ACC112 (cell line): ENCODE data around the gene ASXL2.

Experiments used
- H2AFZ ChIP-seq: fragments of 200-600 bp; sonication (generic); one replicate; pipeline ENCODE4 v1.6.0; 2017; ENCODE audit warnings: antibody characterized with exemption, low read length; ENCODE audit not compliant: unreplicated experiment
- H3K27ac ChIP-seq: fragments of 200-600 bp; sonication (generic); 2 replicates; pipeline ENCODE4 v1.5.1; 2014; ENCODE audit warnings: low read depth, mild to moderate bottlenecking, antibody characterized with exemption, low read length, moderate library complexity
- H3K27me3 ChIP-seq: fragments of 200-600 bp; sonication (generic); 2 replicates; pipeline ENCODE4 v1.6.1; 2014; ENCODE audit warnings: mild to moderate bottlenecking, antibody characterized with exemption, low read length, moderate library complexity, mixed read lengths; ENCODE audit not compliant: insufficient read depth
- H3K36me3 ChIP-seq: fragments of 200-600 bp; sonication (generic); 2 replicates; pipeline ENCODE4 v1.6.1; 2016; ENCODE audit warnings: mild to moderate bottlenecking, antibody characterized with exemption, low read length, moderate library complexity, mixed read lengths; ENCODE audit not compliant: insufficient read depth
- H3K4me1 ChIP-seq: fragments of 200-600 bp; sonication (generic); one replicate; pipeline ENCODE4 v1.6.1; 2016; ENCODE audit warnings: low read length, mixed read lengths; ENCODE audit not compliant: insufficient read depth, unreplicated experiment, control insufficient read depth
- H3K4me3 ChIP-seq: fragments of 200-600 bp; sonication (generic); 2 replicates; pipeline ENCODE4 v1.5.1; 2014; ENCODE audit warnings: mild to moderate bottlenecking, low read depth, low read length
- H3K79me2 ChIP-seq: fragments of 200-600 bp; sonication (generic); one replicate; pipeline ENCODE4 v1.6.0; 2016; ENCODE audit warnings: low read length; ENCODE audit not compliant: control insufficient read depth, unreplicated experiment, insufficient read depth

ASXL2 gene

GRCh38 chr2:25692737-25693445 is 185.4 kb downstream of the ASXL2 start:
- Histone ChIP-seq H3K27ac (no peak overlapping the region), H2AFZ (no peak overlapping the region), H3K27me3 (no peaks in the 10 kb centered on the region), H3K4me1 (peaks cover 11% of the 10 kb centered on the region), H3K36me3 (no peaks in the 10 kb centered on the region), H3K79me2 (no peaks in the 10 kb centered on the region), H3K4me3 (no peak overlapping the region)

- Histone ChIP-seq H3K79me2 (no peaks in the 10 kb centered on the region), H3K36me3 (no peaks in the 10 kb centered on the region), H3K4me3 (no peak overlapping the region), H3K27me3 (no peaks in the 10 kb centered on the region), H3K27ac (no peak overlapping the region), H3K4me1 (peaks cover 9% of the 10 kb centered on the region), H2AFZ (no peak overlapping the region)
Observed at GRCh38 chr2:25692143-25692542, 186.1 kb downstream of the ASXL2 start.

GRCh38 chr2:25690058-25690457 is 188.2 kb downstream of the ASXL2 start:
- Histone ChIP-seq H3K4me3 (no peak overlapping the region), H3K79me2 (no peaks in the 10 kb centered on the region), H3K27ac (no peak overlapping the region), H3K27me3 (no peaks in the 10 kb centered on the region), H3K4me1 (peaks cover 9% of the 10 kb centered on the region), H2AFZ (no peak overlapping the region), H3K36me3 (no peaks in the 10 kb centered on the region)

GRCh38 chr2:25688236-25688635 is 190.1 kb downstream of the ASXL2 start:
- no peak overlapping the region for H3K4me3 ChIP-seq
- no peaks in the 10 kb centered on the region for H3K36me3 ChIP-seq
- no peaks in the 10 kb centered on the region for H3K79me2 ChIP-seq
- no peak overlapping the region for H3K27ac ChIP-seq
- H3K27me3 ChIP-seq, result no peaks in the 10 kb centered on the region
- H2AFZ ChIP-seq, result no peak overlapping the region
- peaks cover 9% of the 10 kb centered on the region for H3K4me1 ChIP-seq

GRCh38 chr2:25685741-25686140 is 192.5 kb downstream of the ASXL2 start:
- H3K4me3 ChIP-seq, result no peak overlapping the region
- no peak overlapping the region for H2AFZ ChIP-seq
- no peaks in the 10 kb centered on the region for H3K27me3 ChIP-seq
- H3K36me3 ChIP-seq, result no peaks in the 10 kb centered on the region
- H3K79me2 ChIP-seq, result no peaks in the 10 kb centered on the region
- H3K4me1 ChIP-seq, result peaks cover 9% of the 10 kb centered on the region
- no peak overlapping the region for H3K27ac ChIP-seq

GRCh38 chr2:25684577-25685473 is 193.5 kb downstream of the ASXL2 start:
- Histone ChIP-seq H3K4me3 (no peak overlapping the region), H2AFZ (no peak overlapping the region), H3K79me2 (no peaks in the 10 kb centered on the region), H3K4me1 (peaks cover under 1% of the 10 kb centered on the region), H3K27ac (no peak overlapping the region), H3K36me3 (no peaks in the 10 kb centered on the region), H3K27me3 (no peaks in the 10 kb centered on the region)
